GM19463 (cell line): ENCODE measurements around the gene ASXL1.
"Not testable (repeated sequence)": the region's sequence is repeated elsewhere in the genome, so short reads cannot be mapped to it uniquely, and the experiment has no call there.

Experiments used
- ATAC-seq: cut with Tn5 transposase; IDR thresholded peaks from one replicate; pipeline ENCODE4 v1.9.1; 2021; ENCODE audit warnings: mild to moderate bottlenecking, moderate library complexity; ENCODE audit not compliant: unreplicated experiment

Gene ASXL1

GRCh38 chr20:32359633-32360332, 1.7 kb downstream of the ASXL1 start:
- ATAC-seq: no peak

DNA sequence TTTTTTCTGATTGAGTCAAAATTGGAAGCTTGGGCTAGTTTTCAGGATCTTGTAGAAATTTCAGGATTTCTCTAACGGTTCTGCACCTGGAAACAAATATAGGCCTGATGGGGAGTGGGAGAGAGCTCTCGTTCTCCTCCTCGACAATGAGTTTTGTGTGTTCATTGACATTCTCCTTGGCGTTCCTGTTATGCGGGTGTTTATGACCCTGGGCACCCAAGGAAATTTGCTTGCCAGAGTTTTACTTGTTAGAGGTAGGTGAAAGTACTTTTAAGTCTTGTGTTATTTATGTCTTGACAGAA, 2.2 kb downstream of the ASXL1 start:
- no peak for ATAC-seq

GRCh38 chr20:32362901-32363364, 4.8 kb downstream of the ASXL1 start:
- ATAC-seq: no peak

DNA sequence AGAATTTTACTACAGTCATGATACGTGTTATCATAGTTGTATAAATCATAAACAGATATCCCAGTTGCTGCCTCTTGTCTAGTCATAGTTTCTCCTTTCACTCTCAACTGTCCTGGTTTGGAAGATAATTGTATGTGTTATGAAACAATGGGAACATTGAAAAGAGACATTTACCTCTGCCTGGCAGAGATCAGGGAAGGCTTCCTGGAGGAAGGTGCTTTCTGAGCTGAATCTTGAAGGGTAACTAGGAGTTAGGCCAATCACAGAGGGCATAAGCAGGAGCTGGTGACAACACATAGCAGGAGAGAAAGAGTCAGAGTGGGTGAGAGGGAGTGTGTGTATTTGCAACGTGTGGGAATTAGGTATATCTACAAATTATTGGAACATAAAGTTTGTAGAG, 5.4 kb downstream of the ASXL1 start:
- no peak for ATAC-seq

GRCh38 chr20:32364554-32365208, 6.5 kb downstream of the ASXL1 start:
- no peak for ATAC-seq

DNA sequence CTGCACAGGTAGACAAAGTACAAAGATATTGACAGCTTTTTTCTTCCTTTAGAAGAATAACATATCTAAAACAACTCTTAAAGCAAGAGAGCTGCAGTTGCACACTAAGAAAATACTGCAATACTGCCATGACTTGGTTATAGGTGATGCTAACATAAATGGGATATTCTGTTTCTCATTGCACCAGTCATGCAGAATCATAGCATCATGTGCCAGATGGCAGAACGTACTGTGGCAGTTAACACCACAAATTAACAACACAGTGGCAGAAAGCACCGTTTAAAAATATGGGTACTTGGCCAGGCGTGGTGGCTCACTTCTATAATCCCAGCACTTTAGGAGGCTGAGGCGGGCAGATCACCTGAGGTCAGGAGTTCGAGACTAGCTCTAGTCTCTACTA, 7.4 kb downstream of the ASXL1 start:
- no peak for ATAC-seq

DNA sequence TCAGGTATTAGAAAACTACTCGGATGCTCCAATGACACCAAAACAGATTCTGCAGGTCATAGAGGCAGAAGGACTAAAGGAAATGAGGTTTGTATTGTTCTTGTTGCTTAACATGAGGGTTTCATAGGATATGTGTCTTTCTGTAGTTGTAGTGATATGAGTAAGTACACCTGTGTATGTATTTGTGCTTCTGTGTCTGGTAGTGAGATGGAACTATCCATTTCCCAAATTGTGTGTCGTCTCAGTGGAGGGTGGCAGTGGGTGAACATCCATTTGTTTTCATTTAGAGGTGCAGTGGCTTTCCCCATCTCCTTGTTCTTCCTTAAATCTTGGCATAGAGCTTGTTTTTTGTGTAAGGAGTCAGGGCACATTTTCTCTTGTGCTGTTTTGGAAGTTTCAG, 8.2 kb downstream of the ASXL1 start:
- no peak for ATAC-seq

DNA sequence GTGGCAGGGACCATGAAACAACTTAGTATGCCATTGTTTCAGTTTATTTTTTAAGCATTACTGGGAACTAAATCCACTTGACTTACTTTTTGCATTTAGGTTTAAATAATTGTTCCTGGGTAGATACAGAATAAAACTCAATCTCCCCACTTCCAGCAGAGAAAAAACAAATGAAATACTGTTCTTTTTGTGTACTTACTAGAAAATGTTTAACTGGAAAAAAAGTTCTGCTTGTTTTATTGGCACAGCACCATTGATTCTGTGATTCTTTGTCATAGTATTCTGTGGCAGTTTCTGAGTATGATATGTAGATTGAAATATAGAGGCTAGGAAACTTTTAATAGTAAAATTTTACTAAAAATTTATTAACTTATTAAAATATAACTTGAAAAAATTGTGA, 10.2 kb downstream of the ASXL1 start:
- no peak for ATAC-seq

- no peak for ATAC-seq
Observed at GRCh38 chr20:32368925-32369324, 10.8 kb downstream of the ASXL1 start.

GRCh38 chr20:32370897-32371296, 12.8 kb downstream of the ASXL1 start:
- no peak for ATAC-seq

GRCh38 chr20:32378461-32378860, 20.3 kb downstream of the ASXL1 start:
- ATAC-seq: no peak

- ATAC-seq: not testable (repeated sequence)
Observed at GRCh38 chr20:32380037-32380436, 21.9 kb downstream of the ASXL1 start.

GRCh38 chr20:32380745-32381144, 22.6 kb downstream of the ASXL1 start:
- no peak for ATAC-seq

GRCh38 chr20:32382102-32382950, 24.2 kb downstream of the ASXL1 start:
- ATAC-seq: no peak

DNA sequence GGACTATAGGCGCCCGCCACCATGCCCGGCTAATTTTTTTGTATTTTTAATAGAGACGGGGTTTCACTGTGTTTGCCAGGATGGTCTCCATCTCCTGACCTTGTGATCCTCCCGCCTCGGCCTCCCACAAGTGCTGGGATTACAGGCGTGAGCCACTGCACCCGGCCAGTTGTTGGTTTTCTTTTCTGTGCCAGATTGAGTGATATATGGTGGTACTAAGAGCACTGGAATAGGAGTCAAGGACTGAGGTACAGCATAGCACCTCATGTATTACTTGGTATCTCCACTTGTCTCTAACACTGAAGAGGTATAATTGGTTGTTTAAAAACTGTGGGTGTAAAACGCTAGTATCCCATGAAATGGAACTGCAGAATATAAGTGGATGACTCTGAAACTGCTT, 25.3 kb downstream of the ASXL1 start:
- ATAC-seq: not testable (repeated sequence)

DNA sequence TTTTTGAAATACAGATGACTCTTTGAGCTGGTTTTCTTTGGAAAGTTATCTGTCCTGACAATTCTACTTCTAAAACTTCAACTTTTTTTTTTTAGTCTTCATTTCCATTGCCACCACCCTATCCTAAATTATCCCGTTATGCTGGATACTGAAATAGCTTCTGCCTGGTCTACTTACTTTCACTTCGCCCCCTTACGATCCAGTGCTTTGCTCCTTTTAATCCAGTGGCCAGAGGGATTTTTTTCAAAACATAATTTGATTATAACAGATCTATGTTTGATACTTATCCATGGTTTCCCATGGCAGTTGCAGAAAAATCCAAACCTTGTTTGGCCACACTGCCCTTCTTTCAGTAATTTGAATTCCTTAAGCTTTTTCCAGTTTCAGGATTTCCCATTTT, 27.4 kb downstream of the ASXL1 start:
- ATAC-seq: no peak

DNA sequence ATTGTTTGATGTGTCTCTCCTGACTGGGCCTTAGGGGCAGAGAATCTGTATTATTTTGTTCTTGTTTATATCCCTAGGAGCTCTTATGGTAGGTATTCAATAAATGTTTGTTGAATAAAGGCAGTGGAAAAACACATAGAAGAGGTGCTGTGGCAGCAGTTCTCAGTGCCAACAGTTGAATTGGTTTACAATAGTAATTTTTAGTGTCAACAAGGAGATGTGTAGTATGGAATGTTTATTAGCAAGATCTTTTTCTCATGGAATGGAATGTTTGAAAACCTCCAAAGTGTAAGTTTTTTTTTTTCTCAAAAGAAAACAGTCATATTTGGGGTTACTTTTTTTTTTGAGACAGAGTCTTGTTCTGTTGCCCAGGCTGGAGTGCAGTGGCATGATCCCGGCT, 28.0 kb downstream of the ASXL1 start:
- ATAC-seq: no peak

GRCh38 chr20:32387252-32387651, 29.1 kb downstream of the ASXL1 start:
- no peak for ATAC-seq

DNA sequence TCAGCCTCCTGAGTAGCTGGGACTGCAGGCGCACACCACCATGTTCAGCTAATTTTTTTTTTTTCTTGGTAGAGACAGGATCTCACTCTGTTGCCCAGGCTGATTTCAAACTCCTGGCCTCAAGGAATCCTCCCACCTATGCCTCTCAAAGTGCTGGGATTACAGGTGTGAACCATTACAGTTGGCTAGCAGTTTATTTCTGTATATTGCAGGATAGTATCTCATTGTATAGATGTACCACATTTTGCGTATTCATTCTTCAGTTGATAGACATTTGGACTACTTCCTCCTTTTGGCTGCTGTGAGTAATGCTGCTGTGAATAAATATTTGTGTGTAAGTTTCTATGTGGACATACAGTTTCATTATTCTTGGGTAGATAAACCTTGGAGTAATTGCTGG, 32.9 kb downstream of the ASXL1 start:
- ATAC-seq: no peak

GRCh38 chr20:32395066-32395465, 36.9 kb downstream of the ASXL1 start:
- ATAC-seq: no peak

- ATAC-seq: no peak
Observed at GRCh38 chr20:32396646-32397160, 38.6 kb downstream of the ASXL1 start.
